ENCODE measurements around the gene CHRNG. TPM values are rescaled to one million over a fixed set of nuclear protein-coding genes. Genes with fewer than 3 reads are reported as not detected.

CHRNG gene
- total and polyA plus RNA-seq, 4 experiments from 2014 or later = not detected

DNA sequence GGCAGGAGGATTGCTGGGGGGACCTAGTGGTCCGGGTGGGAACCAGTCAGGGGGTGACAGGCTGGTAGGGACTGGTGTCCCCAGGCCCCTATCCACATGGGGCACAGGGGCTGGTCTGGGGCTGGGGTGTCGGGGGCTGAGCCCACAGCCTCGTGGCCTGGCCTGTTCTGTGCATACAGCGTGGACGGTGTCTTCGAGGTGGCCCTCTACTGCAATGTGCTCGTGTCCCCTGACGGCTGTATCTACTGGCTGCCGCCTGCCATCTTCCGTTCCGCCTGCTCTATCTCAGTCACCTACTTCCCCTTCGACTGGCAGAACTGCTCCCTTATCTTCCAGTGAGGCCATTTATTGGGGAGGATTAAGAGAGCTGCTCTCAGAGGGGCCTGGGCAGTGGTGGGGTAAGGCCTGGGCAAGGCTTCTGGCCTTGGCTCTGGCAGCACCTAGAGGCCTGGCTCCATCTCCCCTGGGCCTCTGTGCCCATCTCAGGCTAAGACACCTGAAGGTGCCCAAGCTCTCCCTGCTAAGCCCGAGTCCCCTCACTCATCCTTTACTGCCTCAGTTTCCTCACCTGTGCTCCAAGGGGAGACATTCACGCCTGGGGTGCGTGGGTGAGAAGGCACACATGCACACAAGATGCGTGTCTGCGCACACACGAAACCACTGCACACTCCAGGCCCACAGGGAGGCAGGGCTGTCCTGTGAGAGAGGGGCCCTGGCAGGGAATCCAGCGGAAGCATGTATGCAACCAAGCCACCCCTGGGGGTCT, 1.9 kb downstream of the CHRNG start:
- Histone ChIP-seq H3K9me3 (ENCODE audit: control insufficient read depth in 1 of 2, low read length in 2 of 2) (no peaks in the 10 kb centered on the region), H3K4me3 (ENCODE audit: low read length in 2 of 2) (no peak overlapping the region), H3K27me3 (ENCODE audit: insufficient read depth, low read length) (no peaks in the 10 kb centered on the region), H3K4me1 (ENCODE audit: insufficient read depth, low read length) (no peaks in the 10 kb centered on the region), H3K36me3 (ENCODE audit: insufficient read depth, low read length) (no peaks in the 10 kb centered on the region), H3K27ac (ENCODE audit: low read depth, low read length) (no peak overlapping the region)
- ChIA-PET POLR2A (ENCODE audit: partially characterized antibody) (no interaction called here), CTCF (ENCODE audit: partially characterized antibody) (no interaction called here)
- no peak overlapping the region for H3K4me3 Mint-ChIP-seq
- H3K36me3 Mint-ChIP-seq = peaks cover 8 to 10% of the 10 kb centered on the region in 2 donors
- DNase-seq = no peak
- H3K27me3 Mint-ChIP-seq = peaks cover 2 to 9% of the 10 kb centered on the region in 2 donors
- peaks cover 0 to 3% (median 0%) of the 10 kb centered on the region in 8 donors for H3K9me3 Mint-ChIP-seq
- peaks cover 10 to 36% (median 18%) of the 10 kb centered on the region in 4 donors for H3K4me1 Mint-ChIP-seq
- intact Hi-C loops (cut with micrococcal nuclease) = no loop called here
- peak overlapping the region in 1 of 7 donors; percentile 48 for H3K27ac Mint-ChIP-seq

DNA sequence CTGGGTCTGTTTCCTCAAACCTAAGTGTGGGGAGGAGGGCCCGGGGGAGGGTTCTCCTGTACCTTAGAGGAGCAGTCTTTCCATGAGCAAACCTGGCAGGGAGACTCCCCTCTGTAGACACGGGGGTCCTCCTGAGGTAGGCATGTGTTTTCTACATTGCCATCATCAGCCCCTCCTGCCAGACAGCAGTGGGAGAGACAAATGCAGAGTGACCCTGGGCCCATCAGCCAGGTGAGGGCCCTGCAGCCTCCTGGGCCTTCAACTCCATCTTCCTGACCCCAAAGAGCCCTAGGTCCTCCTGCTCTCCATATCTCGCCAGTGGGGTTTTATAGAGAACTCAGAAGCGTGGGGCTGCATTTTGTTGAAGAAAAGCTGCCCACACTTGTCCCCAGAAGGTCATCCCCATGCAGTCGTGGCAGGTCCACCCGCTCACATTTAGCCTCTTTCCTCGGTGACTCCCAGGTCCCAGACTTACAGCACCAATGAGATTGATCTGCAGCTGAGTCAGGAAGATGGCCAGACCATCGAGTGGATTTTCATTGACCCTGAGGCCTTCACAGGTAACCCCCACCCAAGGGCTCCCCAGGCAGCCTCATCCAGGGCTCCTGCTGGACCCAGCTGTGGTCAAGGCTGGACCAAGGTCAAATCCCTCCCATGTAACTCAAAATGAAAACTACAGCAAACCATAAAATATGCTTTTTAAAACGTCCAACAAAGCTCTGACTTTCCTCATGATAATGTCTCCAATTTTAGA, 2.6 kb downstream of the CHRNG start:
- Histone ChIP-seq H3K27me3 (ENCODE audit: insufficient read depth, low read length) (no peaks in the 10 kb centered on the region), H3K4me1 (ENCODE audit: insufficient read depth, low read length) (peaks cover 7% of the 10 kb centered on the region), H3K9me3 (ENCODE audit: control insufficient read depth in 1 of 2, low read length in 2 of 2) (no peaks in the 10 kb centered on the region), H3K36me3 (ENCODE audit: insufficient read depth, low read length) (peaks cover 4% of the 10 kb centered on the region), H3K4me3 (ENCODE audit: low read length in 2 of 2) (no peak overlapping the region), H3K27ac (ENCODE audit: low read depth, low read length) (no peak overlapping the region)
- no peaks in the 10 kb centered on the region for H3K9me3 Mint-ChIP-seq
- ChIA-PET POLR2A (ENCODE audit: partially characterized antibody) (no interaction called here), CTCF (ENCODE audit: partially characterized antibody) (no interaction called here)
- peaks cover 12 to 13% of the 10 kb centered on the region in 2 donors for H3K36me3 Mint-ChIP-seq
- H3K4me3 Mint-ChIP-seq = no peak overlapping the region
- peak overlapping the region in 1 of 7 donors; percentile 46 for H3K27ac Mint-ChIP-seq
- peaks cover 2 to 5% of the 10 kb centered on the region in 2 donors for H3K27me3 Mint-ChIP-seq
- peaks cover 11 to 41% (median 23%) of the 10 kb centered on the region in 4 donors for H3K4me1 Mint-ChIP-seq
- intact Hi-C loops (cut with micrococcal nuclease) = no loop called here
- DNase-seq = no peak

GRCh38 chr2:232542715-232543467, 3.4 kb downstream of the CHRNG start:
- peak overlapping the region in 2 of 7 donors; percentile 46 to 56 for H3K27ac Mint-ChIP-seq
- Histone ChIP-seq H3K4me3 (ENCODE audit: low read length in 2 of 2) (no peak overlapping the region), H3K36me3 (ENCODE audit: insufficient read depth, low read length) (peaks cover 4% of the 10 kb centered on the region), H3K27ac (ENCODE audit: low read depth, low read length) (no peak overlapping the region), H3K9me3 (ENCODE audit: control insufficient read depth in 1 of 2, low read length in 2 of 2) (no peaks in the 10 kb centered on the region), H3K4me1 (ENCODE audit: insufficient read depth, low read length) (peaks cover 14% of the 10 kb centered on the region), H3K27me3 (ENCODE audit: insufficient read depth, low read length) (no peaks in the 10 kb centered on the region)
- intact Hi-C loops (cut with micrococcal nuclease) = no loop called here
- no peaks in the 10 kb centered on the region for H3K9me3 Mint-ChIP-seq
- POLR2A ChIA-PET (ENCODE audit: partially characterized antibody) = no interaction called here
- CTCF ChIA-PET (ENCODE audit: partially characterized antibody) = no interaction called here
- no peak for DNase-seq
- H3K4me3 Mint-ChIP-seq = no peak overlapping the region
- H3K36me3 Mint-ChIP-seq = peaks cover 18 to 19% of the 10 kb centered on the region in 2 donors
- peaks cover 17 to 48% (median 29%) of the 10 kb centered on the region in 4 donors for H3K4me1 Mint-ChIP-seq
- H3K27me3 Mint-ChIP-seq = peaks cover 2 to 5% of the 10 kb centered on the region in 2 donors

- no peak for DNase-seq
- ChIA-PET CTCF (ENCODE audit: partially characterized antibody) (no interaction called here), POLR2A (ENCODE audit: partially characterized antibody) (no interaction called here)
- H3K4me3 Mint-ChIP-seq = no peak overlapping the region
- H3K4me3 ChIP-seq (ENCODE audit: low read length in 2 of 2) = no peak overlapping the region
- no peaks in the 10 kb centered on the region for H3K27me3 ChIP-seq (ENCODE audit: insufficient read depth, low read length)
- peaks cover 4% of the 10 kb centered on the region for H3K36me3 ChIP-seq (ENCODE audit: insufficient read depth, low read length)
- H3K4me1 Mint-ChIP-seq = peaks cover 20 to 50% (median 32%) of the 10 kb centered on the region in 4 donors
- no peak overlapping the region for H3K27ac Mint-ChIP-seq
- no peaks in the 10 kb centered on the region for H3K9me3 Mint-ChIP-seq
- peaks cover 20% of the 10 kb centered on the region for H3K4me1 ChIP-seq (ENCODE audit: insufficient read depth, low read length)
- H3K9me3 ChIP-seq (ENCODE audit: control insufficient read depth in 1 of 2, low read length in 2 of 2) = no peaks in the 10 kb centered on the region
- intact Hi-C loops (cut with micrococcal nuclease) = no loop called here
- H3K27ac ChIP-seq (ENCODE audit: low read depth, low read length) = no peak overlapping the region
- H3K36me3 Mint-ChIP-seq = peaks cover 19 to 21% of the 10 kb centered on the region in 2 donors
- peaks cover under 1% of the 10 kb centered on the region in 2 donors for H3K27me3 Mint-ChIP-seq
These were observed 4.0 kb downstream of the CHRNG start for GRCh38 chr2:232543491-232543890.

DNA sequence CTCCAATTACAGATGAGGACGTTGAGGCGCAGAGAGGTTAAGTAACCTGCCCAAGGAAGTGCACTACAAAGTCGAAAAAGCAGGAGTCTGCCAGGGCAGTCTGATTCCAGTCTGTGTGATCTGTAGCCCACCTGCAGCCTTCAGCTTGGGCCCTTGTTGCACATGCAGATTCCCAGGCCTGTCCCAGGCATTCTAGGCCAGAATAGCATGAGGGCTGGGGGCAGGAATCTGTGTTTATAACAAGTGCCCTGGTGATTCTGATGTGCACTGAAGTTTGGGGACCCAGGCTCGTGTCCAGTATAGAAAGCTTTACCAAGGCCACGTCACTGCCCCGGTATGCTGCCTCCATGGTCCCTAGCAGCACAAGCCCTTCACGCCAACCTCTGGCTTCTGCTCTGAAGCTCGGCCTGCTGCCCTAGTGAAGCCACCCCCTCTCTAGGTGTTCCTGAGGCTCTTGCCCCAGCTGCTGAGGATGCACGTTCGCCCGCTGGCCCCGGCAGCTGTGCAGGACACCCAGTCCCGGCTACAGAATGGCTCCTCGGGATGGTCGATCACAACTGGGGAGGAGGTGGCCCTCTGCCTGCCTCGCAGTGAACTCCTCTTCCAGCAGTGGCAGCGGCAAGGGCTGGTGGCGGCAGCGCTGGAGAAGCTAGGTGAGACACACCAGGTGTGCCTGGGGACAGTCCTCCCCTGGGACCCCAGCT, 4.6 kb downstream of the CHRNG start:
- Mint-ChIP-seq H3K27ac (peak overlapping the region in 2 of 7 donors; percentile 27 to 30), H3K9me3 (no peaks in the 10 kb centered on the region), H3K36me3 (peaks cover 21 to 26% of the 10 kb centered on the region in 2 donors), H3K27me3 (no peaks in the 10 kb centered on the region), H3K4me1 (peaks cover 26 to 55% (median 38%) of the 10 kb centered on the region in 4 donors), H3K4me3 (peak overlapping the region in 1 of 8 donors; percentile 10)
- Histone ChIP-seq H3K9me3 (ENCODE audit: control insufficient read depth in 1 of 2, low read length in 2 of 2) (no peaks in the 10 kb centered on the region), H3K27me3 (ENCODE audit: insufficient read depth, low read length) (no peaks in the 10 kb centered on the region), H3K27ac (ENCODE audit: low read depth, low read length) (no peak overlapping the region), H3K4me1 (ENCODE audit: insufficient read depth, low read length) (peaks cover 26% of the 10 kb centered on the region), H3K36me3 (ENCODE audit: insufficient read depth, low read length) (peaks cover 4% of the 10 kb centered on the region), H3K4me3 (ENCODE audit: low read length in 2 of 2) (no peak overlapping the region)
- ChIA-PET CTCF (ENCODE audit: partially characterized antibody) (no interaction called here), POLR2A (ENCODE audit: partially characterized antibody) (no interaction called here)
- intact Hi-C loops (cut with micrococcal nuclease) = no loop called here
- no peak for DNase-seq

GRCh38 chr2:232544674-232545073, 5.2 kb downstream of the CHRNG start:
- Mint-ChIP-seq H3K4me1 (peaks cover 32 to 61% (median 44%) of the 10 kb centered on the region in 4 donors), H3K4me3 (no peak overlapping the region), H3K36me3 (peaks cover 21 to 31% of the 10 kb centered on the region in 2 donors), H3K27ac (peak overlapping the region in 1 of 7 donors; percentile 27), H3K9me3 (no peaks in the 10 kb centered on the region), H3K27me3 (no peaks in the 10 kb centered on the region)
- ChIA-PET POLR2A (ENCODE audit: partially characterized antibody) (no interaction called here), CTCF (ENCODE audit: partially characterized antibody) (no interaction called here)
- Histone ChIP-seq H3K27me3 (ENCODE audit: insufficient read depth, low read length) (no peaks in the 10 kb centered on the region), H3K36me3 (ENCODE audit: insufficient read depth, low read length) (peaks cover 4% of the 10 kb centered on the region), H3K4me1 (ENCODE audit: insufficient read depth, low read length) (peaks cover 32% of the 10 kb centered on the region), H3K27ac (ENCODE audit: low read depth, low read length) (no peak overlapping the region), H3K4me3 (ENCODE audit: low read length in 2 of 2) (no peak overlapping the region), H3K9me3 (ENCODE audit: control insufficient read depth in 1 of 2, low read length in 2 of 2) (no peaks in the 10 kb centered on the region)
- no peak for DNase-seq
- intact Hi-C loops (cut with micrococcal nuclease) = no loop called here

Measured in CD4-positive, alpha-beta memory T cell (primary cell).